IMR-90 (cell line): Measurements from ENCODE around the gene KMT2C. TPM values are rescaled to one million over a fixed set of nuclear protein-coding genes. Genes with fewer than 3 reads are reported as not detected.
"Not testable (repeated sequence)": the region's sequence is repeated elsewhere in the genome, so short reads cannot be mapped to it uniquely, and the experiment has no call there.

Experiments used
- ATAC-seq: fragments of 200-7000 bp; cut with Tn5 transposase; 2 replicates; pipeline ENCODE4 v1.9.1; 2020; ENCODE audit warnings: low read depth, mild to moderate bottlenecking, moderate library complexity
- BruUV-seq: library from RNA; stranded (reverse); fragments of 400-500 nt; replicated peaks from 2 replicates; lab custom pipeline; 2021; lab: Mats Ljungman, UMichigan
- CTCF ChIA-PET: fragments of 300-600 bp; formaldehyde crosslinking; extraction: SDS; loops from one replicate; lab custom pipeline; 2021; ENCODE audit warnings: antibody characterized with exemption; lab: Yijun Ruan, JAX
- POLR2A ChIA-PET: fragments of 300-600 bp; sonication (Branson Sonifier 250); formaldehyde crosslinking; loops from one replicate; lab custom pipeline; 2022; ENCODE audit warnings: antibody characterized with exemption; ENCODE audit not compliant: unreplicated experiment; lab: Charles Lee
- DNase-seq: peaks from one replicate; pipeline ENCODE4 v3.0.0; 2013
- H2AFZ ChIP-seq: replicated peaks from 2 replicates; pipeline ENCODE3; 2013; ENCODE audit warnings: low read length, mild to moderate bottlenecking; ENCODE audit not compliant: poor library complexity
- H2AK5ac ChIP-seq: 2 replicates; pipeline ENCODE4 v1.6.1; 2013; ENCODE audit warnings: low read depth, low read length, inconsistent platforms
- H2AK9ac ChIP-seq: replicated peaks from 2 replicates; pipeline ENCODE3; 2013; ENCODE audit warnings: mild to moderate bottlenecking, low read depth, low read length, moderate library complexity; ENCODE audit not compliant: poor library complexity
- H2BK120ac ChIP-seq: 2 replicates; pipeline ENCODE4 v1.6.1; 2013; ENCODE audit warnings: low read depth, low read length, inconsistent platforms
- H2BK15ac ChIP-seq: 3 replicates; pipeline ENCODE4 v1.6.1; 2013; ENCODE audit warnings: low read depth, low read length, inconsistent platforms
- H2BK20ac ChIP-seq: 2 replicates; pipeline ENCODE4 v1.6.1; 2013; ENCODE audit warnings: low read depth, mild to moderate bottlenecking, inconsistent platforms, low read length, moderate library complexity
- H2BK5ac ChIP-seq: 2 replicates; pipeline ENCODE4 v1.6.1; 2013; ENCODE audit warnings: mild to moderate bottlenecking, low read depth, low read length, inconsistent platforms; ENCODE audit not compliant: poor library complexity, severe bottlenecking
- H3K14ac ChIP-seq: replicated peaks from 2 replicates; pipeline ENCODE4 v1.6.1; 2013; ENCODE audit warnings: low read depth, low read length, inconsistent platforms
- H3K18ac ChIP-seq: 2 replicates; pipeline ENCODE4 v1.6.1; 2013; ENCODE audit warnings: low read depth, low read length, control low read depth
- H3K23ac ChIP-seq: 2 replicates; pipeline ENCODE4 v1.6.1; 2013; ENCODE audit warnings: low read depth, low read length, inconsistent platforms
- H3K27ac ChIP-seq: 2 replicates; pipeline ENCODE4 v1.5.1; 2013; ENCODE audit warnings: mild to moderate bottlenecking, control low read depth, low read length; ENCODE audit not compliant: insufficient read depth
- H3K27me3 ChIP-seq: 2 replicates; pipeline ENCODE4 v1.6.1; 2013; ENCODE audit warnings: low read length; ENCODE audit not compliant: control insufficient read depth, insufficient read depth
- H3K36me3 ChIP-seq: 2 replicates; pipeline ENCODE4 v1.6.1; 2013; ENCODE audit warnings: low read length, mixed read lengths; ENCODE audit not compliant: control insufficient read depth, insufficient read depth
- H3K4ac ChIP-seq: 2 replicates; pipeline ENCODE4 v1.6.1; 2013; ENCODE audit warnings: low read depth, low read length, inconsistent platforms
- H3K4me1 ChIP-seq: 2 replicates; pipeline ENCODE4 v1.6.1; 2013; ENCODE audit warnings: low read length, mixed read lengths; ENCODE audit not compliant: control insufficient read depth, insufficient read depth
- H3K4me2 ChIP-seq: 2 replicates; pipeline ENCODE4 v1.6.1; 2013; ENCODE audit warnings: low read depth, mild to moderate bottlenecking, control low read depth, low read length, moderate library complexity
- H3K4me3 ChIP-seq: 2 replicates; pipeline ENCODE4 v1.5.1; 2013; ENCODE audit warnings: low read depth, mild to moderate bottlenecking, control low read depth, low read length, moderate library complexity; ENCODE audit not compliant: insufficient read depth
- H3K56ac ChIP-seq: 2 replicates; pipeline ENCODE4 v1.6.1; 2013; ENCODE audit warnings: low read length, inconsistent platforms; ENCODE audit not compliant: insufficient read depth; ENCODE audit errors: extremely low read depth
- H3K79me1 ChIP-seq, 2 experiments: 2 replicates each; pipeline ENCODE4 v1.6.1; 2013; ENCODE audit warnings: low read length in 2 of 2, inconsistent platforms in 1 of 2, low read depth in 1 of 2
- H3K9ac ChIP-seq: 2 replicates; pipeline ENCODE4 v1.6.1; 2013; ENCODE audit warnings: low read depth, low read length, control low read depth
- H3K9me1 ChIP-seq: 2 replicates; pipeline ENCODE4 v1.6.1; 2013; ENCODE audit warnings: low read length, inconsistent platforms; ENCODE audit not compliant: insufficient read depth
- H3K9me3 ChIP-seq: 2 replicates; pipeline ENCODE4 v1.6.1; 2013; ENCODE audit warnings: low read length; ENCODE audit not compliant: control insufficient read depth, insufficient read depth
- H4K20me1 ChIP-seq: 2 replicates; pipeline ENCODE4 v1.6.1; 2013; ENCODE audit warnings: low read length, inconsistent platforms; ENCODE audit not compliant: insufficient read depth
- H4K5ac ChIP-seq: 2 replicates; pipeline ENCODE4 v1.6.1; 2013; ENCODE audit warnings: mild to moderate bottlenecking, low read depth, low read length, control low read depth
- H4K8ac ChIP-seq, 2 experiments: 2 replicates each; pipeline ENCODE4 v1.6.1; 2013; ENCODE audit warnings: low read depth in 2 of 2, low read length in 2 of 2, control low read depth in 1 of 2, inconsistent platforms in 1 of 2
- H4K91ac ChIP-seq: 2 replicates; pipeline ENCODE4 v1.6.1; 2013; ENCODE audit warnings: low read depth, low read length, inconsistent platforms; ENCODE audit not compliant: insufficient read depth
- BHLHE40 ChIP-seq: fragments of 150-350 bp; IDR thresholded peaks from 2 replicates; pipeline ENCODE4 v1.6.1; 2016; ENCODE audit warnings: mild to moderate bottlenecking, low read depth, low read length
- FOS ChIP-seq: fragments of 150-350 bp; IDR thresholded peaks from 2 replicates; pipeline ENCODE4 v1.6.1; 2016; ENCODE audit warnings: low read depth, low read length
- MAZ ChIP-seq: IDR thresholded peaks from 2 replicates; pipeline ENCODE4 v1.6.1; 2012; ENCODE audit warnings: low read depth, mild to moderate bottlenecking, low read length, improper control_type of control experiment, moderate library complexity, borderline replicate concordance
- NFE2L2 ChIP-seq: fragments of 150-350 bp; IDR thresholded peaks from 2 replicates; pipeline ENCODE4 v1.6.1; 2016; ENCODE audit warnings: low read depth, mild to moderate bottlenecking, low read length
- WGBS, 2 experiments: methylation state at CpG; one replicate each; pipeline versions ENCODE4 v1.1.5 to v1.1.7; 2013; ENCODE audit warnings: missing lambda C conversion rate in 2 of 2; ENCODE audit not compliant: insufficient read length in 1 of 2; ENCODE audit errors: extremely low coverage in 2 of 2; 5-methylcytosine and 5-hydroxymethylcytosine counted together
- dilution Hi-C: fragments of 300-500 bp; cut with HindIII; formaldehyde crosslinking; loops from one replicate; pipeline ENCODE4 v1.14.3; 2018; ENCODE audit warnings: low sequenced_read_pairs; ENCODE audit not compliant: unreplicated experiment
- in situ Hi-C: fragments of 300-500 bp; cut with MboI; formaldehyde crosslinking; loops from 3 replicates; pipeline ENCODE4 v1.14.3; 2019; ENCODE audit warnings: low sequenced_read_pairs, inconsistent platforms, mixed read lengths
- intact Hi-C: fragments of 100-400 bp; cut with micrococcal nuclease; formaldehyde crosslinking; loops from 2 replicates; pipeline ENCODE4 v1.10.0; 2022
- polyA plus RNA-seq, 3 experiments: library from polyadenylated mRNA; depleted of rRNA; stranded (reverse); fragments of >200 nt; gene quantifications; 2 replicates each; pipeline ENCODE4 v1.2.3, GENCODE V29; 2012; ENCODE audit warnings: low replicate concordance in 1 of 3
- total RNA-seq: library from RNA; depleted of rRNA; stranded (reverse); fragments of >200 nt; gene quantifications from 2 replicates; pipeline ENCODE4 v1.2.3, GENCODE V29; 2012
- TF ChIP-seq, protein P1 (sequence below): conservative IDR thresholded peaks from 2 replicates; pipeline ENCODE4 v1.5.1; 2012; ENCODE audit warnings: mild to moderate bottlenecking, low read depth, low read length, improper control_type of control experiment
- TF ChIP-seq, protein P2 (sequence below): fragments of 150-350 bp; IDR thresholded peaks from 2 replicates; pipeline ENCODE4 v1.6.1; 2017; ENCODE audit warnings: mild to moderate bottlenecking, antibody characterized with exemption, low read length, low read depth

Gene KMT2C
- total and polyA plus RNA-seq, 2 of the 4 experiments (the other 2 are of a cell fraction), result 8.0 to 23.3 TPM

DNA sequence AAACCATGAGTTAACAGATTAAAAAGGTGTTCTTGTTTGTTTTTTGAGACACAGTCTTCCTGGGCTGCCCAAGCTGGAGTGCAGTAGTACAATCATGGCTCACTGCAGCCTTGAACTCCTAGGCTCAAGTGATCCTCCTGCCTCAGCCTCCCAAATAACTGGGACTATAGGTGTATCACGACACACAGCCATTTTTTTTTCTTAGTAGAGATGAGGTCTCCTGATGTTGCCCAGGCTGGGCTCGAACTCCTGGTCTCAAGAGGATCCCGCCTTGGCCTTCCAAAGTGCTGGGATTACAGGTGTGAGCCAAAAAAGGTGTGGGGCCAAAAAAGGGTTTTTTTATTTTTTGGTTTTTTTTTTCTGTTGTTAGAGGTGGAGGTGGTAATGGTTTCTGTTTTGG is 29.3 kb downstream of the KMT2C start:
- WGBS, 2 experiments, result 13% methylated on average over 2 of the region's 3 CpGs; no CpG with 5 or more reads in 1 of the 2 experiments
- H2AK9ac ChIP-seq, result no peak overlapping the region
- peaks cover 0 to 17% of the 10 kb centered on the region in 2 experiments; a peak in 2 of 4 replicates for H3K79me1 ChIP-seq
- intact Hi-C loops, result no loop called here
- no peak overlapping the region for H4K8ac ChIP-seq
- no peaks in the 10 kb centered on the region for H3K27me3 ChIP-seq
- no peak overlapping the region for H2BK15ac ChIP-seq
- dilution Hi-C loops, result no loop called here
- no peak overlapping the region for H4K5ac ChIP-seq
- no peak overlapping the region for H2BK5ac ChIP-seq
- no peak for DNase-seq
- no peak overlapping the region for H3K27ac ChIP-seq
- CTCF ChIA-PET, result no interaction called here
- H4K20me1 ChIP-seq, result peaks cover 19% of the 10 kb centered on the region
- H3K23ac ChIP-seq, result no peak overlapping the region
- in situ Hi-C loops, result no loop called here
- H3K4me1 ChIP-seq, result 0 out of 2 replicates have a peak, but pooled peaks cover 2% of the 10 kb centered on the region
- H3K56ac ChIP-seq, result no peak overlapping the region
- H4K91ac ChIP-seq, result no peak overlapping the region
- ATAC-seq, result no peak
- 0 out of 2 replicates have a peak, but pooled peaks cover 3% of the 10 kb centered on the region for H3K9me1 ChIP-seq
- H2AK5ac ChIP-seq, result no peak overlapping the region
- H3K14ac ChIP-seq, result no peak overlapping the region
- BruUV-seq, result no TSS peak
- no peak overlapping the region for H3K9ac ChIP-seq
- no peak overlapping the region for H2BK120ac ChIP-seq
- POLR2A ChIA-PET, result no interaction called here
- no peak overlapping the region for H2AFZ ChIP-seq
- no peak overlapping the region for H3K4ac ChIP-seq
- no peak overlapping the region for H3K18ac ChIP-seq
- no peaks in the 10 kb centered on the region for H3K36me3 ChIP-seq
- H3K9me3 ChIP-seq, result peaks cover 8% of the 10 kb centered on the region
- H3K4me2 ChIP-seq, result no peak overlapping the region
- H2BK20ac ChIP-seq, result no peak overlapping the region
- no peak overlapping the region for H3K4me3 ChIP-seq
- TF ChIP-seq BHLHE40 (no peak), NFE2L2 (no peak), MAZ (no peak), FOS (no peak)
- TF ChIP-seq, protein P1, sequence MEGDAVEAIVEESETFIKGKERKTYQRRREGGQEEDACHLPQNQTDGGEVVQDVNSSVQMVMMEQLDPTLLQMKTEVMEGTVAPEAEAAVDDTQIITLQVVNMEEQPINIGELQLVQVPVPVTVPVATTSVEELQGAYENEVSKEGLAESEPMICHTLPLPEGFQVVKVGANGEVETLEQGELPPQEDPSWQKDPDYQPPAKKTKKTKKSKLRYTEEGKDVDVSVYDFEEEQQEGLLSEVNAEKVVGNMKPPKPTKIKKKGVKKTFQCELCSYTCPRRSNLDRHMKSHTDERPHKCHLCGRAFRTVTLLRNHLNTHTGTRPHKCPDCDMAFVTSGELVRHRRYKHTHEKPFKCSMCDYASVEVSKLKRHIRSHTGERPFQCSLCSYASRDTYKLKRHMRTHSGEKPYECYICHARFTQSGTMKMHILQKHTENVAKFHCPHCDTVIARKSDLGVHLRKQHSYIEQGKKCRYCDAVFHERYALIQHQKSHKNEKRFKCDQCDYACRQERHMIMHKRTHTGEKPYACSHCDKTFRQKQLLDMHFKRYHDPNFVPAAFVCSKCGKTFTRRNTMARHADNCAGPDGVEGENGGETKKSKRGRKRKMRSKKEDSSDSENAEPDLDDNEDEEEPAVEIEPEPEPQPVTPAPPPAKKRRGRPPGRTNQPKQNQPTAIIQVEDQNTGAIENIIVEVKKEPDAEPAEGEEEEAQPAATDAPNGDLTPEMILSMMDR, result no peak
- TF ChIP-seq, protein P2, sequence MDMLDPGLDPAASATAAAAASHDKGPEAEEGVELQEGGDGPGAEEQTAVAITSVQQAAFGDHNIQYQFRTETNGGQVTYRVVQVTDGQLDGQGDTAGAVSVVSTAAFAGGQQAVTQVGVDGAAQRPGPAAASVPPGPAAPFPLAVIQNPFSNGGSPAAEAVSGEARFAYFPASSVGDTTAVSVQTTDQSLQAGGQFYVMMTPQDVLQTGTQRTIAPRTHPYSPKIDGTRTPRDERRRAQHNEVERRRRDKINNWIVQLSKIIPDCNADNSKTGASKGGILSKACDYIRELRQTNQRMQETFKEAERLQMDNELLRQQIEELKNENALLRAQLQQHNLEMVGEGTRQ, result no peak

DNA sequence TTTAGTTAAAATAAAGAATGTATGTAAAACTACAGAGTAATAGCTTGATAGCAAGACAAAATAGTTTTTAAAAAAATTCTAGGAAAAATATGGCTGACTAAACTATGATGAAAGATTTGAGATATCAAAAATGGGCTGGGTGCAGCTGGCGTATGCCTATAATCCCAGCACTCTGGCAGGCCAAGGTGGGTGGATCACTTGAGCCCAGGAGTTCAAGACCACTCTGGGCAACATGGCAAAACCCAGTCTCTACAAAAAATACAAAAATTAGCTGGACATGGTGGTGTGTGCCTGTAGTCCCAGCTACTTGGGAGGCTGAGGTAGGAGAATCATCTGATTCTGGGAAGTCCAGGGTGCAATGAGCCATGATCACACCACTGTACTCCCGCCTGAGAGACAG is 29.8 kb downstream of the KMT2C start:
- H2AK9ac ChIP-seq, H4K91ac ChIP-seq, H3K56ac ChIP-seq, H3K4ac ChIP-seq, BruUV-seq, ATAC-seq, dilution Hi-C loops, in situ Hi-C loops, H3K9me3 ChIP-seq, H4K5ac ChIP-seq, H3K9me1 ChIP-seq, H3K23ac ChIP-seq, DNase-seq, intact Hi-C loops, H3K14ac ChIP-seq, H3K27me3 ChIP-seq, H2BK20ac ChIP-seq, H2BK5ac ChIP-seq, H2AFZ ChIP-seq, H4K8ac ChIP-seq, H2BK120ac ChIP-seq, H3K18ac ChIP-seq, H3K4me3 ChIP-seq, CTCF ChIA-PET, H2BK15ac ChIP-seq, H3K9ac ChIP-seq, H2AK5ac ChIP-seq, H3K27ac ChIP-seq, H3K36me3 ChIP-seq, H3K4me2 ChIP-seq, POLR2A ChIA-PET, H3K4me1 ChIP-seq: not testable (repeated sequence)
- WGBS, 2 experiments, result 52% methylated on average over 2 of the region's 2 CpGs; no CpG with 5 or more reads in 1 of the 2 experiments
- Histone ChIP-seq H4K20me1 (peaks cover 15% of the 10 kb centered on the region), H3K79me1 (peaks cover 0 to 13% of the 10 kb centered on the region in 2 experiments; a peak in 1 of 4 replicates)
